Gastroesophageal sphincter (tissue), 3 donors: ENCODE results near the gene CHKB.

Experiments
- CTCF ChIP-seq, 4 experiments: fragments of 200-600 bp in 2 of 4; fragments of 450-650 bp in 2 of 4; sonication (generic) in 1 of 4; IDR thresholded peaks; one replicate each; pipeline ENCODE4 v1.5.1; 2017 to 2019; ENCODE audit warnings: antibody characterized with exemption in 4 of 4, mild to moderate bottlenecking in 2 of 4, moderate library complexity in 2 of 4
- EP300 ChIP-seq: sonication (generic); formaldehyde crosslinking; IDR thresholded peaks from one replicate; pipeline ENCODE4 v1.6.1; 2017; ENCODE audit warnings: antibody characterized with exemption, mild to moderate bottlenecking
- POLR2A ChIP-seq, 2 donors: fragments of 450-650 bp; IDR thresholded peaks; one replicate each; pipeline ENCODE4 v1.6.1; 2017; ENCODE audit warnings: antibody characterized with exemption in 2 of 2, mild to moderate bottlenecking in 2 of 2, moderate library complexity in 1 of 2
- POLR2AphosphoS5 ChIP-seq: sonication (generic); formaldehyde crosslinking; IDR thresholded peaks from one replicate; pipeline ENCODE4 v1.6.1; 2017; ENCODE audit warnings: antibody characterized with exemption

DNA sequence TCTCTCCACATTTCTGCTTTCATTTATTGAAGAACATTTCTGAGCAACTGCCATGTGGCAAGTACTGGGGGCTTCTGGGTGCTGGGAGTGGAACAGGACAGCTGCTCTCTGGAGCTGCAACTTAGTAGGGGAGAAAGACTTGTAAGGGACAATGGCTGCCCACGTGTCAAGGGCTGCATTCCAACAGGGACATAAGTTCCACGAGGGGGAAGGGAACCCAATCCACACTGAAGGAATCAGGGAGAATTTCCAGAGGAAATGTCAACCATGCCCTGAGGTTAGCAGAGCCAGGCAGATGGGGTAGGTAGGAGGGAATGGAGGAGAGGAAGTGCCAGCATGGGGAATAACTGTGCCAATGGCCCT is 19.7 kb upstream of the CHKB start:
- TF ChIP-seq CTCF (IDR thresholded peaks at IDR 0.05) (no peak), POLR2A (IDR thresholded peaks at IDR 0.05) (no peak), POLR2AphosphoS5 (no peak), EP300 (no peak)
